ENCODE measurements around the gene MFSD12. TPM values are rescaled to one million over a fixed set of nuclear protein-coding genes. Genes with fewer than 3 reads are reported as not detected.

MFSD12 gene
- total and polyA plus RNA-seq, 11 donors, result 15.7 to 62.8 (median 23.4) TPM

- no peak for ATAC-seq
- TF ChIP-seq CTCF (IDR thresholded peaks at IDR 0.05) (no peak), POLR2A (IDR thresholded peaks at IDR 0.05) (no peak)
Measured at GRCh38 chr19:3494559-3494958, 62.8 kb downstream of the MFSD12 start.

More at GRCh38 chr19:3494559-3494958, 62.8 kb downstream of the MFSD12 start:
- Histone ChIP-seq H3K4me1 (peaks cover 0 to 9% (median 6%) of the 10 kb centered on the region in 12 donors), H3K4me3 (no peak overlapping the region), H3K36me3 (peaks cover 0 to 58% (median 49%) of the 10 kb centered on the region in 9 donors), H3K27ac (no peak overlapping the region), H3K9me3 (no peaks in the 10 kb centered on the region), H3K27me3 (no peaks in the 10 kb centered on the region)
- no peak for DNase-seq
- WGBS, 4 donors, result 90 to 96% (median 93%) methylated on average over 18 of the region's 18 CpGs
- intact Hi-C loops (cut with DNase I), result no loop called here

Other genes starting within 250 kb of the MFSD12 start
- gene NFIC, start 191.0 kb downstream of the MFSD12 start, total RNA-seq, result 100 to 1,000 TPM; 107 to 267 (median 155) TPM
- 100 to 1,000 TPM; 159 to 192 TPM for gene NFIC, start 191.0 kb downstream of the MFSD12 start, polyA plus RNA-seq
- not detected for gene SMIM24, start 77.1 kb downstream of the MFSD12 start, total RNA-seq
- gene SMIM24, start 77.1 kb downstream of the MFSD12 start, polyA plus RNA-seq, result under 1 TPM in 1 of 2 donors, not detected in 1; 0.15 TPM
- not detected for gene SMIM44, start 74.1 kb downstream of the MFSD12 start, total RNA-seq
- not detected for gene SMIM44, start 74.1 kb downstream of the MFSD12 start, polyA plus RNA-seq
- 10 to 100 TPM in 5 of 9 donors, 1 to 10 TPM in 4; 7.4 to 32.3 (median 10.1) TPM for gene DOHH, start 56.9 kb downstream of the MFSD12 start, total RNA-seq
- gene DOHH, start 56.9 kb downstream of the MFSD12 start, polyA plus RNA-seq, result 10 to 100 TPM; 17.9 to 34.3 TPM
- 10 to 100 TPM; 15.4 to 41.0 (median 26.4) TPM for gene FZR1, start 51.3 kb downstream of the MFSD12 start, total RNA-seq
- gene FZR1, start 51.3 kb downstream of the MFSD12 start, polyA plus RNA-seq, result 10 to 100 TPM; 13.9 to 23.5 TPM
- 1 to 10 TPM in 3 of 9 donors, under 1 TPM in 3, not detected in 3; 0.63 to 1.8 (median 0.93) TPM for gene TEKTIP1, start 18.4 kb downstream of the MFSD12 start, total RNA-seq
- not detected for gene TEKTIP1, start 18.4 kb downstream of the MFSD12 start, polyA plus RNA-seq
- gene HMG20B, start 15.4 kb upstream of the MFSD12 start, total RNA-seq, result 10 to 100 TPM; 24.8 to 65.6 (median 35.4) TPM
- gene HMG20B, start 15.4 kb upstream of the MFSD12 start, polyA plus RNA-seq, result 10 to 100 TPM; 48.8 to 68.6 TPM
- gene GIPC3, start 27.9 kb upstream of the MFSD12 start, total RNA-seq, result 1 to 10 TPM in 8 of 9 donors, under 1 TPM in 1; 1.00 to 3.3 (median 2.1) TPM
- 1 to 10 TPM; 1.2 TPM for gene GIPC3, start 27.9 kb upstream of the MFSD12 start, polyA plus RNA-seq
- 1 to 10 TPM; 2.4 to 5.1 (median 2.9) TPM for gene TBXA2R, start 49.3 kb upstream of the MFSD12 start, total RNA-seq
- 1 to 10 TPM; 1.9 to 2.2 TPM for gene TBXA2R, start 49.3 kb upstream of the MFSD12 start, polyA plus RNA-seq
- 10 to 100 TPM in 8 of 9 donors, 1 to 10 TPM in 1; 9.8 to 23.4 (median 14.1) TPM for gene CACTIN, start 69.2 kb upstream of the MFSD12 start, total RNA-seq
- 10 to 100 TPM; 11.9 to 20.4 TPM for gene CACTIN, start 69.2 kb upstream of the MFSD12 start, polyA plus RNA-seq
- 10 to 100 TPM; 27.8 to 56.6 (median 38.2) TPM for gene PIP5K1C, start 142.9 kb upstream of the MFSD12 start, total RNA-seq
- 10 to 100 TPM; 23.9 to 31.0 TPM for gene PIP5K1C, start 142.9 kb upstream of the MFSD12 start, polyA plus RNA-seq
- under 1 TPM in 2 of 9 donors, not detected in 7; 0.41 to 0.48 TPM for gene TJP3, start 150.8 kb upstream of the MFSD12 start, total RNA-seq
- gene TJP3, start 150.8 kb upstream of the MFSD12 start, polyA plus RNA-seq, result under 1 TPM in 1 of 2 donors, not detected in 1; 0.06 TPM
- gene APBA3, start 204.1 kb upstream of the MFSD12 start, total RNA-seq, result 10 to 100 TPM in 6 of 9 donors, 1 to 10 TPM in 3; 8.8 to 28.7 (median 13.8) TPM
- 10 to 100 TPM; 11.6 to 22.1 TPM for gene APBA3, start 204.1 kb upstream of the MFSD12 start, polyA plus RNA-seq
- gene MRPL54, start 205.1 kb upstream of the MFSD12 start, total RNA-seq, result 10 to 100 TPM; 58.9 to 96.9 (median 69.1) TPM
- gene MRPL54, start 205.1 kb upstream of the MFSD12 start, polyA plus RNA-seq, result 100 to 1,000 TPM in 1 of 2 donors, 10 to 100 TPM in 1; 76.8 to 153 TPM
- not detected for gene RAX2, start 214.6 kb upstream of the MFSD12 start, total RNA-seq
- not detected for gene RAX2, start 214.6 kb upstream of the MFSD12 start, polyA plus RNA-seq
- gene MATK, start 228.8 kb upstream of the MFSD12 start, total RNA-seq, result 1 to 10 TPM in 4 of 9 donors, under 1 TPM in 5; 0.20 to 8.9 (median 0.70) TPM
- gene MATK, start 228.8 kb upstream of the MFSD12 start, polyA plus RNA-seq, result under 1 TPM; 0.57 to 1.00 TPM

Data from heart left ventricle (tissue), 16 donors.